Adrenal gland (tissue), 19 donors: Measurements from ENCODE around the gene MYLK3. TPM values are rescaled to one million over a fixed set of nuclear protein-coding genes. Genes with fewer than 3 reads are reported as not detected.

ENCODE experiments used
- DNase-seq, 7 donors: peaks; one replicate each; pipeline ENCODE4 v3.0.0-alpha.2; 2019 to 2020
- H3K27ac ChIP-seq, 5 donors: fragments of 200-600 bp; sonication (generic) in 4 of 5; 1 replicate in 3 of 5; 2 replicates in 2 of 5; pipeline versions ENCODE4 v1.5.1 to v1.8.0; 2016 to 2020; ENCODE audit warnings: mild to moderate bottlenecking in 1 of 5
- H3K27me3 ChIP-seq: fragments of 200-600 bp; 2 replicates; pipeline ENCODE4 v1.8.0; 2021
- H3K36me3 ChIP-seq, 2 donors: fragments of 200-600 bp; replicated peaks in 1 of 2; 1 replicate in 1 of 2; 2 replicates in 1 of 2; pipeline versions ENCODE4 v1.5.1 to v1.8.0; 2018 to 2022
- H3K4me1 ChIP-seq, 2 donors: fragments of 200-600 bp; replicated peaks in 1 of 2; 1 replicate in 1 of 2; 2 replicates in 1 of 2; pipeline versions ENCODE4 v1.5.1 to v1.8.0; 2018 to 2021
- H3K4me3 ChIP-seq, 4 donors: fragments of 200-600 bp; sonication (generic) in 3 of 4; one replicate each; pipeline ENCODE4 v1.5.1; 2016 to 2018
- H3K9me3 ChIP-seq, 3 donors: fragments of 200-600 bp; sonication (generic) in 1 of 3; replicated peaks in 1 of 3; 1 replicate in 2 of 3; 2 replicates in 1 of 3; pipeline versions ENCODE4 v1.5.1 to v1.8.0; 2016 to 2021
- CTCF ChIP-seq, 6 experiments: fragments of 450-650 bp in 4 of 6; fragments of 200-600 bp in 2 of 6; sonication (generic) in 1 of 6; IDR thresholded peaks; 1 replicate in 5 of 6; 2 replicates in 1 of 6; pipeline versions ENCODE4 v1.5.1 to v1.8.0; 2016 to 2021; ENCODE audit warnings: antibody characterized with exemption in 6 of 6, mild to moderate bottlenecking in 2 of 6, moderate library complexity in 1 of 6
- POLR2A ChIP-seq, 2 donors: fragments of 450-650 bp; IDR thresholded peaks; one replicate each; pipeline ENCODE4 v1.6.1; 2017; ENCODE audit warnings: antibody characterized with exemption in 2 of 2, mild to moderate bottlenecking in 2 of 2, moderate library complexity in 1 of 2
- WGBS, 4 donors: extraction: QIAGEN DNeasy Blood & Tissue Kit in 2 of 4; methylation state at CpG; one replicate each; pipeline versions ENCODE4 v1.1.5 to v1.1.7; 2013 to 2017; 5-methylcytosine and 5-hydroxymethylcytosine counted together
- intact Hi-C, 2 donors: fragments of 100-400 bp; cut with DNase I; formaldehyde crosslinking; loops; one replicate each; pipeline versions ENCODE4 v1.14.1 to v1.15.0; 2022 to 2023
- long read RNA-seq, 10 donors: library from polyadenylated mRNA in 3 of 10; unstranded in 2 of 10; stranded (forward) in 1 of 10; transcript quantifications; one replicate each; pipeline ENCODE4 v2.0.0 and lab custom pipeline, GENCODE V29; 2021 to 2026
- polyA plus RNA-seq, 3 donors: library from polyadenylated mRNA; stranded (reverse); fragments of 200-250 nt in 2 of 3; fragments of 350-450 nt in 1 of 3; fragmentation: Illumina TruSeq in 1 of 3; extraction: RNeasy Lipid Tissue Mini Kit (QIAGEN cat#74804) in 1 of 3; gene quantifications; one replicate each; pipeline ENCODE4 v1.2.3, GENCODE V29; 2013 to 2014
- total RNA-seq, 9 donors: library from RNA; depleted of rRNA in 4 of 9; stranded (reverse); fragments of >200 nt in 4 of 9; fragments of 120-200 nt in 1 of 9; fragmentation: NEBNext Ultra II Directional in 1 of 9; extraction: Animal tissue kit (Norgen Biotek cat#: 25700) in 1 of 9; gene quantifications; one replicate each; pipeline versions ENCODE4 v1.1.0 to v1.2.4, GENCODE V29; 2013 to 2023
- donor health status: healthy with polysubstance abuse.
- donor health status: Bipolar disorder and iron deficiency.
- donor health status: DM: yes; HTN: yes; CAD: no.
- donor health status: DM: no; HTN: no; CAD: no.
- donor health status: DM: no; HTN: no; CAD: no.
- donor health status: DM: yes; HTN: yes; CAD: no.

MYLK3 gene
- total RNA-seq (1 to 10 TPM in 3 of 9 donors, under 1 TPM in 6; 0.19 to 3.9 (median 0.83) TPM), polyA plus RNA-seq (under 1 TPM; 0.10 to 0.32 (median 0.20) TPM)
- long read RNA-seq, donor 1 = 0 reads
- long read RNA-seq, donor 2 = 0 reads
- long read RNA-seq, donor 3 = 0 reads
- long read RNA-seq, donor 4 = 0 reads
- long read RNA-seq, donor 5 = 0 reads
- long read RNA-seq, donor 6 = 0 reads
- long read RNA-seq, donor 7 = 0 reads
- long read RNA-seq, donor 8 = 0 reads
- long read RNA-seq, donor 9 = 0 reads
- long read RNA-seq, donor 10 = 0 reads

- intact Hi-C loops = no loop called here
- WGBS, 4 donors = 73 to 81% (median 79%) methylated on average over 5 to 25 of the region's 25 CpGs
- Histone ChIP-seq H3K4me3 (no peak within 1 kb of the TSS), H3K36me3 (no peaks in the 10 kb centered on the region), H3K27ac (no peak within 1 kb of the TSS), H3K4me1 (peaks cover 6 to 8% of the 10 kb centered on the region in 2 donors), H3K9me3 (no peaks in the 10 kb centered on the region), H3K27me3 (no peaks in the 10 kb centered on the region)
- no peak for TF ChIP-seq CTCF (IDR thresholded peaks at IDR 0.05)
- TF ChIP-seq POLR2A (IDR thresholded peaks at IDR 0.05) = no peak
- no peak for DNase-seq
Observed at GRCh38 chr16:46747777-46748651, at the start of gene MYLK3. Gene MYLK3, minus strand, starts transcription at chr16:46748344. Its CDS starts 151 bp downstream, at chr16:46748193.

- WGBS, 4 donors = 93 to 99% (median 96%) methylated on average over 4 of the region's 4 CpGs
- Histone ChIP-seq H3K27ac (no peak overlapping the region), H3K36me3 (no peaks in the 10 kb centered on the region), H3K4me1 (no peaks in the 10 kb centered on the region), H3K4me3 (no peak overlapping the region), H3K9me3 (peaks cover 0 to 13% (median 12%) of the 10 kb centered on the region in 3 donors), H3K27me3 (no peaks in the 10 kb centered on the region)
- intact Hi-C loops = no loop called here
- no peak for DNase-seq
- no peak for TF ChIP-seq POLR2A (IDR thresholded peaks at IDR 0.05)
- TF ChIP-seq CTCF (IDR thresholded peaks at IDR 0.05) = no peak
Observed at GRCh38 chr16:46797501-46797900, 49.4 kb upstream of the MYLK3 start.

GRCh38 chr16:46796764-46797269, 48.7 kb upstream of the MYLK3 start:
- no peaks in the 10 kb centered on the region for H3K4me1 ChIP-seq
- intact Hi-C loops = no loop called here

More at GRCh38 chr16:46796764-46797269, 48.7 kb upstream of the MYLK3 start:
- Histone ChIP-seq H3K36me3 (no peaks in the 10 kb centered on the region), H3K27me3 (no peaks in the 10 kb centered on the region), H3K4me3 (no peak overlapping the region), H3K9me3 (peaks cover 0 to 13% (median 12%) of the 10 kb centered on the region in 3 donors), H3K27ac (no peak overlapping the region)
- WGBS, 4 donors = 94 to 100% (median 98%) methylated on average over 1 of the region's 1 CpG
- DNase-seq = no peak
- no peak for TF ChIP-seq POLR2A (IDR thresholded peaks at IDR 0.05)
- no peak for TF ChIP-seq CTCF (IDR thresholded peaks at IDR 0.05)
